ENCODE results near the gene METTL25. TPM values are rescaled to one million over a fixed set of nuclear protein-coding genes. Genes with fewer than 3 reads are reported as not detected.

METTL25 gene
- polyA plus RNA-seq, 1 donor (not counting 4 experiments of a cell fraction or from before 2014, with no cell fraction given): 6.0 TPM

DNA sequence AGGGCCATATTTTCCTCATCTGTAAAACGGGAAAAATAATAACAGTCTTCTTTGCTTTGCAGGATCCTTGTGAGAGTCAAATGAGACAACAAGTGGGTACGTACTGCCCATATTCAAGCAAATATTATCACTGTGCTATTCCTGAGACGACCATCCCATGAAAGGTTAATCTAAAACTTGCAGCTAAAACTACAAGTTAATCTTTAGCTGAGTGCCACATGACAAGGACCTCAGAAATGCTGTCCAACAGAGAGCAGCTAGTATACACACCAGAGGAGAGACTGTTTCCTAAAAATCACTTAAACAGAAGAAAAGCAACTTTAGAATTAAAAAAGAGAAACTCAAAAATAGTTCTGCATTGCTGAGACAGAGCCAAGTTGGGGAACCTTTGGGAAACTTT, 165.7 kb downstream of the METTL25 start:
- Histone ChIP-seq H3K27ac (ENCODE audit: control insufficient read depth, insufficient read depth, low read length) (no peak overlapping the region), H3K4me2 (ENCODE audit: control insufficient read depth, extremely low read depth, insufficient read depth, low read depth, low read length) (no peak overlapping the region), H3K4me3 (ENCODE audit: control insufficient read depth in 2 of 3, extremely low read depth in 1 of 3, insufficient read depth in 2 of 3, low read depth in 1 of 3, low read length in 3 of 3) (no peak overlapping the region)

DNA sequence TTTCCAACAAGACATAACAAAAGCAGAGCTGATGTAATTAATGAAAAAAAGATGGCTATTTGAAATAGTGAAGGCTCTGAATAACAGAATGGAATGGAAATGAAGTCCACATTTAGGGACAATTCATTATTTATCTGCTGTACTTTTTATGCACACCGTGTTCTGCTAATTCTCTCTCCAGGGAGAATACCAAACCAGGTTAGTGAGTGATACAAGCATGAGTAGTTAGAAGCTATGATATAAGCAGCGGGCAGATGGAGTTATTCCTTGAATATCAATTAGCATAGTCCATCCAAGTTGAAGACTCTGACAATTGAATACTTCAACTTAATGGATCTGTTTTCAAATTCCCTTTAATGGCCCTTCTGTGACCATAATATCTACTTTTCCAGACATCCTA, 166.3 kb downstream of the METTL25 start:
- H3K79me2 ChIP-seq (ENCODE audit: control insufficient read depth, insufficient read depth, low read length): no peaks in the 10 kb centered on the region
- dilution Hi-C loops (cut with MboI; ENCODE audit: extremely low pct_ligation_motif_present, low sequenced_read_pairs): no loop called here
- H3K9ac ChIP-seq (ENCODE audit: control insufficient read depth, extremely low read depth, insufficient read depth, low read length): no peak overlapping the region
- H3K36me3 ChIP-seq (ENCODE audit: control insufficient read depth in 2 of 2, extremely low read depth in 1 of 2, insufficient read depth in 2 of 2, low read length in 2 of 2): no peaks in the 10 kb centered on the region
- H3K9me1 ChIP-seq (ENCODE audit: control insufficient read depth, extremely low read depth, insufficient read depth, low read length): no peaks in the 10 kb centered on the region
- DNase-seq (ENCODE audit: low read depth, low spot score) (no peak), FAIRE-seq (no peak)
- no peaks in the 10 kb centered on the region for H3K27me3 ChIP-seq (ENCODE audit: control insufficient read depth, extremely low read depth, insufficient read depth, low read length)
- no peaks in the 10 kb centered on the region for H3K9me3 ChIP-seq (ENCODE audit: control insufficient read depth, low read depth, low read length)
- H3K4me1 ChIP-seq (ENCODE audit: control insufficient read depth, extremely low read depth, insufficient read depth, low read length): no peaks in the 10 kb centered on the region
- no peak overlapping the region for H2AFZ ChIP-seq (ENCODE audit: control insufficient read depth, low read length)
- no peak overlapping the region for H3K4me2 ChIP-seq (ENCODE audit: control insufficient read depth, extremely low read depth, insufficient read depth, low read depth, low read length)
- H3K27ac ChIP-seq (ENCODE audit: control insufficient read depth, insufficient read depth, low read length): no peak overlapping the region
- no peak overlapping the region for H3K4me3 ChIP-seq (ENCODE audit: control insufficient read depth in 2 of 3, extremely low read depth in 1 of 3, insufficient read depth in 2 of 3, low read depth in 1 of 3, low read length in 3 of 3)
- H4K20me1 ChIP-seq (ENCODE audit: control insufficient read depth, extremely low read depth, insufficient read depth, low read length): no peaks in the 10 kb centered on the region
- TF ChIP-seq, protein P1, sequence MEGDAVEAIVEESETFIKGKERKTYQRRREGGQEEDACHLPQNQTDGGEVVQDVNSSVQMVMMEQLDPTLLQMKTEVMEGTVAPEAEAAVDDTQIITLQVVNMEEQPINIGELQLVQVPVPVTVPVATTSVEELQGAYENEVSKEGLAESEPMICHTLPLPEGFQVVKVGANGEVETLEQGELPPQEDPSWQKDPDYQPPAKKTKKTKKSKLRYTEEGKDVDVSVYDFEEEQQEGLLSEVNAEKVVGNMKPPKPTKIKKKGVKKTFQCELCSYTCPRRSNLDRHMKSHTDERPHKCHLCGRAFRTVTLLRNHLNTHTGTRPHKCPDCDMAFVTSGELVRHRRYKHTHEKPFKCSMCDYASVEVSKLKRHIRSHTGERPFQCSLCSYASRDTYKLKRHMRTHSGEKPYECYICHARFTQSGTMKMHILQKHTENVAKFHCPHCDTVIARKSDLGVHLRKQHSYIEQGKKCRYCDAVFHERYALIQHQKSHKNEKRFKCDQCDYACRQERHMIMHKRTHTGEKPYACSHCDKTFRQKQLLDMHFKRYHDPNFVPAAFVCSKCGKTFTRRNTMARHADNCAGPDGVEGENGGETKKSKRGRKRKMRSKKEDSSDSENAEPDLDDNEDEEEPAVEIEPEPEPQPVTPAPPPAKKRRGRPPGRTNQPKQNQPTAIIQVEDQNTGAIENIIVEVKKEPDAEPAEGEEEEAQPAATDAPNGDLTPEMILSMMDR (optimal IDR thresholded peaks at IDR 0.05 in 1 of 3, IDR thresholded peaks at IDR 0.05 in 1 of 3, conservative IDR thresholded peaks at IDR 0.05 in 1 of 3; ENCODE audit: extremely low read depth in 1 of 3, insufficient read depth in 2 of 3, low read length in 3 of 3): no peak
- no peak for TF ChIP-seq EZH2 (IDR thresholded peaks at IDR 0.05; ENCODE audit: low read length)

More for the DNA sequence above, 165.7 kb downstream of the METTL25 start:
- no peak for DNase-seq (ENCODE audit: low read depth, low spot score)
- Histone ChIP-seq H3K79me2 (ENCODE audit: control insufficient read depth, insufficient read depth, low read length) (no peaks in the 10 kb centered on the region), H3K27me3 (ENCODE audit: control insufficient read depth, extremely low read depth, insufficient read depth, low read length) (no peaks in the 10 kb centered on the region), H4K20me1 (ENCODE audit: control insufficient read depth, extremely low read depth, insufficient read depth, low read length) (no peaks in the 10 kb centered on the region), H3K9me3 (ENCODE audit: control insufficient read depth, low read depth, low read length) (no peaks in the 10 kb centered on the region), H2AFZ (ENCODE audit: control insufficient read depth, low read length) (no peak overlapping the region), H3K9ac (ENCODE audit: control insufficient read depth, extremely low read depth, insufficient read depth, low read length) (no peak overlapping the region), H3K9me1 (ENCODE audit: control insufficient read depth, extremely low read depth, insufficient read depth, low read length) (no peaks in the 10 kb centered on the region), H3K4me1 (ENCODE audit: control insufficient read depth, extremely low read depth, insufficient read depth, low read length) (no peaks in the 10 kb centered on the region), H3K36me3 (ENCODE audit: control insufficient read depth in 2 of 2, extremely low read depth in 1 of 2, insufficient read depth in 2 of 2, low read length in 2 of 2) (no peaks in the 10 kb centered on the region)
- no peak for FAIRE-seq
- TF ChIP-seq, protein P1 (optimal IDR thresholded peaks at IDR 0.05 in 1 of 3, IDR thresholded peaks at IDR 0.05 in 1 of 3, conservative IDR thresholded peaks at IDR 0.05 in 1 of 3; ENCODE audit: extremely low read depth in 1 of 3, insufficient read depth in 2 of 3, low read length in 3 of 3): no peak
- dilution Hi-C loops (cut with MboI; ENCODE audit: extremely low pct_ligation_motif_present, low sequenced_read_pairs): no loop called here
